NCI-H1048 (cell line): ENCODE results near the gene MYL6B.
"Not testable (repeated sequence)": the region's sequence is repeated elsewhere in the genome, so short reads cannot be mapped to it uniquely, and the experiment has no call there.

Source experiments
- DNase-seq: peaks from one replicate; lab custom pipeline; 2025; lab: John Stamatoyannopoulos, UW

The MYL6B gene

GRCh38 chr12:56153678-56154065, 1.3 kb downstream of the MYL6B start:
- no peak for DNase-seq

GRCh38 chr12:56154246-56154771, 1.9 kb downstream of the MYL6B start:
- no peak for DNase-seq

- no peak for DNase-seq
These were observed 2.4 kb downstream of the MYL6B start for GRCh38 chr12:56154818-56155217.

GRCh38 chr12:56155256-56155845, 3.0 kb downstream of the MYL6B start:
- no peak for DNase-seq

GRCh38 chr12:56156464-56157200, 4.2 kb downstream of the MYL6B start:
- DNase-seq = not testable (repeated sequence)

- DNase-seq = no peak
These were observed 5.0 kb downstream of the MYL6B start for GRCh38 chr12:56157201-56158028.

- DNase-seq = peak; percentile 95
These were observed 5.9 kb downstream of the MYL6B start, which contains the start of gene MYL6 for GRCh38 chr12:56158029-56158925. Gene MYL6, plus strand, starts transcription at chr12:56158359. Its CDS starts 43 bp downstream, at chr12:56158402.

- DNase-seq = no peak
These were observed 6.6 kb downstream of the MYL6B start for GRCh38 chr12:56158926-56159461.

GRCh38 chr12:56159482-56160192, 7.2 kb downstream of the MYL6B start:
- DNase-seq = no peak

GRCh38 chr12:56160193-56160763, 7.9 kb downstream of the MYL6B start:
- DNase-seq = no peak

GRCh38 chr12:56160894-56161689, 8.7 kb downstream of the MYL6B start:
- DNase-seq = no peak

GRCh38 chr12:56161690-56162351, 9.4 kb downstream of the MYL6B start:
- no peak for DNase-seq

- DNase-seq = no peak
These were observed 10.3 kb downstream of the MYL6B start for GRCh38 chr12:56162468-56163290.

GRCh38 chr12:56163533-56164344, 11.4 kb downstream of the MYL6B start:
- no peak for DNase-seq

- no peak for DNase-seq
These were observed 11.9 kb downstream of the MYL6B start for GRCh38 chr12:56164345-56164729.

GRCh38 chr12:56165369-56165768, 13.0 kb downstream of the MYL6B start:
- no peak for DNase-seq

GRCh38 chr12:56169229-56169759, 16.9 kb downstream of the MYL6B start:
- no peak for DNase-seq
